GM23338 (cell line): ENCODE measurements around the gene CLCN6.

ENCODE experiments used
- CTCF ChIP-seq, 2 experiments: fragments of 200-600 bp in 1 of 2; sonication (generic) in 1 of 2; conservative IDR thresholded peaks; 2 replicates each; pipeline versions ENCODE4 v1.5.1 to v1.6.1; 2016 to 2017; ENCODE audit warnings: antibody characterized with exemption in 2 of 2, low read depth in 2 of 2, mild to moderate bottlenecking in 2 of 2, moderate library complexity in 1 of 2
- ETS1 ChIP-seq: IDR thresholded peaks from 2 replicates; pipeline ENCODE4 v1.6.1; 2016; ENCODE audit warnings: antibody characterized with exemption
- POLR2AphosphoS5 ChIP-seq: IDR thresholded peaks from 2 replicates; pipeline ENCODE4 v1.6.1; 2016; ENCODE audit warnings: antibody characterized with exemption, low read depth
- REST ChIP-seq: IDR thresholded peaks from one replicate; pipeline ENCODE4 v1.6.1; 2018; ENCODE audit warnings: antibody characterized with exemption; ENCODE audit not compliant: unreplicated experiment

- TF ChIP-seq CTCF (conservative IDR thresholded peaks at IDR 0.05; ENCODE audit: low read depth in 2 of 2), result no peak
- no peak for TF ChIP-seq REST
- TF ChIP-seq ETS1, result no peak
- no peak for TF ChIP-seq POLR2AphosphoS5
These were observed 23.8 kb upstream of the CLCN6 start for GRCh38 chr1:11782127-11782708.
